GM12891 (cell line): ENCODE measurements around the gene RNF145.

Experiments used
- POLR2A ChIP-seq: IDR thresholded peaks from 2 replicates; pipeline ENCODE4 v1.6.1; 2011; ENCODE audit warnings: low read depth, low read length, control low read depth
- TAF1 ChIP-seq: IDR thresholded peaks from 2 replicates; pipeline ENCODE4 v1.6.1; 2011; ENCODE audit warnings: low read depth, low read length, control low read depth

DNA sequence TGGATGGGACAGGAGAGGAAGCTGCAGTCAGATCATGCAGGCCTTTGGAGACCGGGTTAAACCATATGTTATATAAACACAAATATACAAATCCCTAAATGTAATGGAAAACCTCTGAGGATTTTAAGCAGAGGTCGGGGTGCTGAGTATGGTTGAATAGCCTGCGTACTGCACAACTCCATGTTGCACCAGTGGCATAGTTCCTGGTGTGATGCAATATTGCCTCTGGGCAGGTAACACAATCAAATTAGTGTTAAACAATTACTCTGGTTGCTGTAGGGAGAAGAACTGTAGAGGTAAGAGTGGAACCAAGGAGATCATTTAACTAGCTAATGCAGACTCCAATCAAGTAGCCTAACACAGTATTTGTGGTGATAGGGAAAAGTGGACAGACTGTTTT lies 21.3 kb upstream of the RNF145 start:
- TF ChIP-seq POLR2A (no peak), TAF1 (no peak)
